ENCODE measurements around the gene DBT. TPM values are rescaled to one million over a fixed set of nuclear protein-coding genes. Genes with fewer than 3 reads are reported as not detected.
"Not testable (repeated sequence)": the region's sequence is repeated elsewhere in the genome, so short reads cannot be mapped to it uniquely, and the experiment has no call there.

The DBT gene
- 10 to 100 TPM in 1 of 2 experiments, 1 to 10 TPM in 1; 10.0 to 11.2 TPM for total RNA-seq

DNA sequence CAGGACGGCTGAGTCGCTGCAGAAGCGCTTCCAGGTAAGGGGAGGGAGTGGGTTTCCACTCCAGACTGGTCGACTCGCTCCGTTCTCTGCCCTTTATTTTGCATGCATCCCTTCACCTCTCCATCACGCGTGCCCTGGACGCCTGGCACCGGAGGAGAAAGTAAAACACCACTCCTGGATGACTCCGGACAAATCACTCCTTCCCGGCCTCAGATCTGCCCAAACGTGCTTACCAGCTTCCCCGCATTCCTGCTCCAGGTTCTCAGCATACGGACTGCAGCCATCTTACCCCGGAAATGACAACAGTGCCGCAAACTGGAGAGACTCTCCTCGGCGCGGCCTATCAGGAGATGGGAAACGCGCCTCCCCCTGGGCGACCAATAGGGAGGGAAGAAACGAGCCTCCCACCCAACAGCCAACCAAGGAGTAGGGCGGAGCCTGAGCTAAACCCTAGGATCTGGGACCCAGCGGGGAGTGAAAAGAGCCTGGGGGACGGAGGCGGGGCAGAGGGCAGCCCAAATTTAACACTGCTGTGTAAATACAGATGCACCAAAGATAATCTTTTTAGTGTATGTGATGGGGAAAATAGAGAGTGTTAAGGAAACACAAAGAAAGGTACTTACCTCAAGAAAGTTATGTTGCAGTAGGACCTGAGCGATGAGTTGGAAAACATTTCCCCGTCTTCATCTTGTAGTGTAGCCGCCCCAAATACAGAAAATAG, at the start of gene DBT:
TSS of gene DBT (minus strand) at position 298 of the 721 bp plus-strand sequence. CDS start at position 284, 14 bp downstream.
- DNase-seq (peak; percentile 96), ATAC-seq (peak; percentile 100)
- no peaks in the 10 kb centered on the region for H3K9me3 Mint-ChIP-seq (ENCODE audit: insufficient read depth)
- H3K27ac Mint-ChIP-seq = no peak within 1 kb of the TSS
- peaks cover 6% of the 10 kb centered on the region for H3K27me3 Mint-ChIP-seq (ENCODE audit: low read depth)
- no peaks in the 10 kb centered on the region for H3K36me3 Mint-ChIP-seq (ENCODE audit: low read depth)
- H3K4me3 Mint-ChIP-seq = no peak within 1 kb of the TSS
- ChIA-PET POLR2A (interaction anchor here (0.6 to 3.9 kb wide), 9 partner anchors 8 to 212 kb away, joined by 3 to 45 read pairs (median 3); partner anchors contain the start of genes CDC14A, RTCA, SASS6 and TRMT13), CTCF (interaction anchor here (1.1 to 1.9 kb wide), 5 partner anchors 16 to 210 kb away, joined by 3 to 7 read pairs (median 3); partner anchors contain the start of gene RTCA)
- H3K4me1 Mint-ChIP-seq (ENCODE audit: low read depth) = peaks cover 6% of the 10 kb centered on the region

DNA sequence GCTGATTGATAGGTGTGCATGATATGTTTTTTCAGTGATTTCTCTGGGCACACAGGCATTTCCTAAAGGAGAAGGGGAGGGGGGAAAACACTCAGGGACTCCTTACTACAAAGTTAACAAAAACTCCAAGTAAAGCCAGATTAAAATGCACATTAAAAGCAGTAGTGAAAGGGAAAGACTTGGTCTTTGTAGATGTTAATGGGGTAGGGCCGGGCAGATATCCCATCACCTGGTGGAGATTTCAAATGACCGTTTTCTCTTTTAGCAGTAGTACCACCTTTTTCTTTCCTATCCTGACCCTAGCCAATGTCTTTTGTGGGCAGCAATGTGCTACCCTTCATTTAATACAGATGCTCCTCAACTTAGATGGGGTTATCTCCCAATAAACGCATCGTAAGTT, 48.9 kb upstream of the DBT start:
- ChIA-PET POLR2A (interaction anchor here (1.6 kb wide), 1 partner anchor 32 kb away, joined by 4 read pairs; the partner anchor contains the start of gene RTCA), CTCF (interaction anchor here (0.7 kb wide), 1 partner anchor 14 kb away, joined by 3 read pairs; no protein-coding TSS in a partner anchor)
- Mint-ChIP-seq H3K4me1 (ENCODE audit: low read depth) (peaks cover 2% of the 10 kb centered on the region), H3K9me3 (ENCODE audit: insufficient read depth) (no peaks in the 10 kb centered on the region), H3K4me3 (no peak overlapping the region), H3K27me3 (ENCODE audit: low read depth) (no peaks in the 10 kb centered on the region), H3K27ac (no peak overlapping the region), H3K36me3 (ENCODE audit: low read depth) (peaks cover 9% of the 10 kb centered on the region)
- ATAC-seq (no peak), DNase-seq (no peak)

DNA sequence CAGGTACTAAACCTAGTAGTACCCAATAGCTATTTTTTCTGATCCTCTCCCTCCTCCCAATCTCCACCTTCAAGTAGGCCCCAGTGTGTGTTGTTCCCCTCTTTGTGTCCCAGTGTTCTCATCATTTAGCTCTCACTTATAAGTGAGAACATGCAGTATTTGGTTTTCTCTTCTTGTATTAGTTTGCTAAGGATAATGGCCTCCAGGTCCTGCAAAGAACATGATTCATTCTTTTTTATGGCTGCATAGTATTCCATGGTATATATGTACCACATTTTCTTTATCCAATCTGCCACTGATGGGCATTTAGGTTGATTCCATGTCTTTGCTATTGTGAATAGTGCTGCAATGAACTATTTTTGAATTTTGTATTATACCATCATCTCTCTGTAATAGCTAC, 47.4 kb upstream of the DBT start:
- H3K27ac Mint-ChIP-seq; H3K4me3 Mint-ChIP-seq; H3K9me3 Mint-ChIP-seq (ENCODE audit: insufficient read depth); DNase-seq; POLR2A ChIA-PET; H3K27me3 Mint-ChIP-seq (ENCODE audit: low read depth); ATAC-seq; H3K4me1 Mint-ChIP-seq (ENCODE audit: low read depth): not testable (repeated sequence)
- CTCF ChIA-PET = interaction anchor here (1.3 kb wide), 1 partner anchor 572 kb away, joined by 3 read pairs; no protein-coding TSS in a partner anchor
- H3K36me3 Mint-ChIP-seq (ENCODE audit: low read depth) = peaks cover 20% of the 10 kb centered on the region

DNA sequence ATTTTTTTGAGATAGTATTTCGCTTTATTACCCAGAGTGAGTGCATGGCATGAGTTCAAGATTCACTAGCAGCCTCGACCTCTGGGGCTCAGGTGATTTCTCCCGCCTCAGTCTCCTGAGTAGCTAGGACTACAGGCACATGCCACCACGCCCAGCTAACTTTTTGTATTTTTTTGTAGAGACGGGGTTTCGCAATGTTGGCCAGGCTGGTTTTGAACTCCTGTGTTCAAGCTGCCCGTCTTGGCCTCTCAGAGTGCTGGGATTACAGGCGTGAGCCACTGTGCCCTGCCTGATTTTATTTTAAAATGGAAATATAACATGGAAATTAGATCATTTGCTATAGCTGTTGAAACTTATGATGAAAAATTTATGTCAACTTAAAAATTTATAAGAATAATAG, 46.5 kb upstream of the DBT start:
- no peaks in the 10 kb centered on the region for H3K9me3 Mint-ChIP-seq (ENCODE audit: insufficient read depth)
- POLR2A ChIA-PET = interaction anchor here (0.7 kb wide), 1 partner anchor 70 kb away, joined by 3 read pairs; no protein-coding TSS in a partner anchor
- ATAC-seq (no peak), DNase-seq (no peak)
- CTCF ChIA-PET = interaction anchor here (1.3 kb wide), 1 partner anchor 573 kb away, joined by 3 read pairs; no protein-coding TSS in a partner anchor
- H3K27me3 Mint-ChIP-seq (ENCODE audit: low read depth) = no peaks in the 10 kb centered on the region
- H3K36me3 Mint-ChIP-seq (ENCODE audit: low read depth) = peaks cover 24% of the 10 kb centered on the region
- H3K4me3 Mint-ChIP-seq = no peak overlapping the region
- H3K27ac Mint-ChIP-seq = no peak overlapping the region
- H3K4me1 Mint-ChIP-seq (ENCODE audit: low read depth) = peaks cover 2% of the 10 kb centered on the region

DNA sequence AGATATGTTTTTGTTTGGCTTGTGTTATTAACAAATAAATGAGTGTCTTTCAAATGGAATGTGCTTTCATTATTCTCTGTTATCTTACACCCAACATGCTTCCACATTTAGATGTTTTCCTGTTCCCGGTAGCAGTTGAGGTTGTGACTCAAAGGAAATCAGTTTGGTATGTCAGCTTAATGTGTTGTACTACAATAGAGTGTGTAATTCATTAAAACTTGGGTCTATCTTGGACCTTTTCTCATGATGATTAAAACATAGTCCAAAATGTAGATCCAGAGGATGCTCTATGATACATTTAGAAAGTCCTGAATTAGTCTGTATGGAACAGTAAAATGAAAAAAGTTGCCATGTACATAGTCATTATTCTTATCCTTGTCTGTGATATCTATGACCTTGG, 43.1 kb upstream of the DBT start:
- no peak overlapping the region for H3K27ac Mint-ChIP-seq
- peaks cover 37% of the 10 kb centered on the region for H3K36me3 Mint-ChIP-seq (ENCODE audit: low read depth)
- H3K27me3 Mint-ChIP-seq (ENCODE audit: low read depth) = no peaks in the 10 kb centered on the region
- H3K4me3 Mint-ChIP-seq = no peak overlapping the region
- ATAC-seq = no peak
- ChIA-PET CTCF (no interaction called here), POLR2A (no interaction called here)
- no peak for DNase-seq
- no peaks in the 10 kb centered on the region for H3K4me1 Mint-ChIP-seq (ENCODE audit: low read depth)
- no peaks in the 10 kb centered on the region for H3K9me3 Mint-ChIP-seq (ENCODE audit: insufficient read depth)

DNA sequence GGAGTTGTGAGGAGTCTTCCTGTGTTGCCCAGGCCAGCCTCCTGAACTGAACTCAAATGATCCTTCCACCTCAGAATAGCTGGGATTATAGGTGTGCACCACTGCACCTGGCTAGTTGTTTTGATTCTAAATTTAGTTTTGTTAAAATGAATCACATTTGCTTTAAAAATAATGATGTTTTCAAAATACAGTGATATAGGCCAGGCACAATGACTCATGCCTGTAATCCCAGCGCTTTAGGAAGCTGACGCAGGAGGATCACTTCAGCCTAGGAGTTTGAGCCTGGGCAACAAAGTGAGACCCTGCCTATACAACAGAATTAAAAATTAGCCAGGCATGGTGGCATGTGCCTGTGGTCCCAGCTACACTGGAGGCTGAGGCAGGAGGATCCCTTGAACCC, 40.7 kb upstream of the DBT start:
- CTCF ChIA-PET = interaction anchor here (1.6 kb wide), 1 partner anchor 168 kb away, joined by 7 read pairs; no protein-coding TSS in a partner anchor
- no peaks in the 10 kb centered on the region for H3K27me3 Mint-ChIP-seq (ENCODE audit: low read depth)
- POLR2A ChIA-PET = no interaction called here
- no peak overlapping the region for H3K4me3 Mint-ChIP-seq
- ATAC-seq (no peak), DNase-seq (no peak)
- no peak overlapping the region for H3K27ac Mint-ChIP-seq
- H3K36me3 Mint-ChIP-seq (ENCODE audit: low read depth) = peaks cover 42% of the 10 kb centered on the region
- H3K9me3 Mint-ChIP-seq (ENCODE audit: insufficient read depth) = no peaks in the 10 kb centered on the region
- H3K4me1 Mint-ChIP-seq (ENCODE audit: low read depth) = no peaks in the 10 kb centered on the region

DNA sequence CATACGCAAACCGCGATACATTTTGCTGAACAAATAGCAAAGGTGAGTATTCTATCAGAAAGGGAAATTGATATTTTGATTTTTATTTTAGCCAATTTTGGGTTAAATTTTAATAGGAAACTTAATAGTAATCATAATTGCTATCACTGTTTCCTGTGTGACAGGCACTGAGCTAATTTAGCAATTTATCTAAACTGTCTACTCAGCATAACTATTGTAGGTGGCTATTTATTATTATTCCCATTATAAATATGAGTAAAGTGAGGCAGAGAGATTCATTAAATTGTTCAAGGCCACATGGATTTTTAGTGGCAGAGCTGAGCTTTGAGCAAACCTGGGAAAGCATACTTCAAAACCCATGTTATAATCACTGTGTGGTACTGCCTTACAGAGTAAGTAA, 37.5 kb upstream of the DBT start:
- ChIA-PET POLR2A (interaction anchor here (0.6 to 1.0 kb wide), 2 partner anchors 64 to 576 kb away, joined by 3 read pairs; no protein-coding TSS in a partner anchor), CTCF (interaction anchor here (1.1 to 1.2 kb wide), 3 partner anchors 70 to 177 kb away, joined by 3 to 4 read pairs (median 4); no protein-coding TSS in a partner anchor)
- no peaks in the 10 kb centered on the region for H3K9me3 Mint-ChIP-seq (ENCODE audit: insufficient read depth)
- no peaks in the 10 kb centered on the region for H3K27me3 Mint-ChIP-seq (ENCODE audit: low read depth)
- H3K36me3 Mint-ChIP-seq (ENCODE audit: low read depth) = peaks cover 41% of the 10 kb centered on the region
- DNase-seq (no peak), ATAC-seq (no peak)
- no peak overlapping the region for H3K4me3 Mint-ChIP-seq
- H3K27ac Mint-ChIP-seq = no peak overlapping the region
- no peaks in the 10 kb centered on the region for H3K4me1 Mint-ChIP-seq (ENCODE audit: low read depth)

DNA sequence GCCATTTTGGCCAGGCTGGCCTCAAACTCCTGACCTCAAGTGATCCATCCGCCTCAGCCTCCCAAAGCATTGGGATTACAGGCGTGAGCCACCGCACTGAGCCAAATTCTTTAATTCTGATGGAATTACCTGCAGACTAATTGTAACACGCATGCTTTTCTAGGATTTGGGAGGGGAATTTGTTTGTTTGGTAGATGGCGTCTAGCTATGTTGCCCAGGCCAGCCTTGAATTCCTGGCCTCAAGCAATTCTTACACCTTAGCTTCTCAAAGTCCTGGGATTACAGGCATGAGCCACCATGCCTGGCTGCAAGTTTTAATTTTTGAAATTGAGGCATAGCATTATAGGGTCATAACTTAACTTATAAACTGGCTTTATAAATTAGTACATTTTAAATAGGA, 35.0 kb upstream of the DBT start:
- H3K27ac Mint-ChIP-seq = no peak overlapping the region
- H3K27me3 Mint-ChIP-seq (ENCODE audit: low read depth) = no peaks in the 10 kb centered on the region
- peaks cover 45% of the 10 kb centered on the region for H3K36me3 Mint-ChIP-seq (ENCODE audit: low read depth)
- no peaks in the 10 kb centered on the region for H3K9me3 Mint-ChIP-seq (ENCODE audit: insufficient read depth)
- CTCF ChIA-PET = interaction anchor here (0.7 to 2.5 kb wide), 2 partner anchors 11 to 14 kb away, joined by 3 to 7 read pairs; no protein-coding TSS in a partner anchor
- no peak for ATAC-seq
- POLR2A ChIA-PET = no interaction called here
- peaks cover 4% of the 10 kb centered on the region for H3K4me1 Mint-ChIP-seq (ENCODE audit: low read depth)
- DNase-seq = no peak
- H3K4me3 Mint-ChIP-seq = no peak overlapping the region

DNA sequence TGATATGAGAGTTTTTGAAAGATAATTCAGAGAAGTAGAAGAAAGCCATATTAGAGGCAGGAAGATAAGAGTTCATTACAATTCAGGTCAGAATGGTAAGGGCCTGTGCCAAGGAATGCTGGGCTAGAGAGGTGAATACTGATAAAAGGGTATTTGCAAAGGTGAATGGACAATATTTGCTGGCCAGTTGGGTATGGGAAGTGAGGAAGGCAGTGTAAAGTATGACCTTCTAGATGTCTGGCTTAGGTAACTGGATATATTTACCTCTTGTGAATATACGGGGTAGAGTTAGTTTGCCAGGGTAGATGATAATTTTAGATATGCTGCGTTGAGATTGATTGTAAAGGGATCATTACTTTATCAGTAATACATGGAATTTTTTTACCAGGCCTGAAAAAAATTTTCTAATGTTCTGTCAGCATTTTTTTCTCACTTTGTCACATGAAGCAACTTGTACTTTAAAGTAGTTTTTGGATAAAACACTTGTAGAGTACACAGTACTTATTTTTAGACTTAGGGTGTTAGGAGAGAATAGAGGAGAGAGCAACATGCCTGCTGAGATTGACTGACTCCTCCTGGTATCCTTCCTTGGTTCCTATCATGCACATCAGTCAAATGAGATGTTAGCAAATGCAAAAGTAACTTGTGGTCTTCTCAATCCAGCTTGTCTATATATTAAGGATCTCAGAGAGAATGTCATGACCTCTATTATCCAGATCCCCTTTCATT, 30.5 kb upstream of the DBT start:
- H3K27me3 Mint-ChIP-seq (ENCODE audit: low read depth) = no peaks in the 10 kb centered on the region
- ChIA-PET CTCF (interaction anchor here (1.5 kb wide), 1 partner anchor 78 kb away, joined by 4 read pairs; no protein-coding TSS in a partner anchor), POLR2A (no interaction called here)
- peaks cover 8% of the 10 kb centered on the region for H3K4me1 Mint-ChIP-seq (ENCODE audit: low read depth)
- H3K4me3 Mint-ChIP-seq = no peak overlapping the region
- no peak overlapping the region for H3K27ac Mint-ChIP-seq
- no peak for ATAC-seq
- H3K9me3 Mint-ChIP-seq (ENCODE audit: insufficient read depth) = no peaks in the 10 kb centered on the region
- DNase-seq = no peak
- H3K36me3 Mint-ChIP-seq (ENCODE audit: low read depth) = peaks cover 64% of the 10 kb centered on the region

DNA sequence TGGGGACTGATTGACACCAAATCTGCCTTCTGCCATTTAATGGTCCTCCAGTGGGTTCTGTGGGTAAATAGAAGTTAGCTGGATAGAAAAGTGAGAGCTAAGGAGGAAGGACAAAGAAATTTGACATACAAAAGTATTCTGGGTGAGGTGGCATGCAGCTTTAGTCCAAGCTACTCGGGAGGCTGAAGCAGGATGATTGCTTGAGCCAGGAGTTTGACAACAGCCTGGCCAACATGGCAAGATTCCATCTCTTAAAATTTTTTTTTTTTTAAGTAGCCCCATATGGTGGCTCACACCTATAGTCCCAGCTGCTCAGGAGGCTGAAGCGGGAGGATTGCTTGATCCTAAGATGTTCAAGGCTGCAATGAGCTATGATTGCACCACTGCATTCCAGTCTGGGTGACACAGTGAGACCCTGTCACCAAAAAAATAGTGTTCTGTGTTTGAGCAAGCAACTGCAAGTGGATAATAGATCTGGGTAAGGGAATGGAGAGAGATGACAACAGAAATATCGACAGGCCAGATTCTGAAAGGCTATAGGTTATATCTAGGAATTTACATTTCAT, 29.8 kb upstream of the DBT start:
- Mint-ChIP-seq H3K4me1 (ENCODE audit: low read depth) (peaks cover 8% of the 10 kb centered on the region), H3K27ac (no peak overlapping the region), H3K27me3 (ENCODE audit: low read depth) (no peaks in the 10 kb centered on the region), H3K9me3 (ENCODE audit: insufficient read depth) (no peaks in the 10 kb centered on the region), H3K36me3 (ENCODE audit: low read depth) (peaks cover 66% of the 10 kb centered on the region), H3K4me3 (no peak overlapping the region)
- ATAC-seq (no peak), DNase-seq (no peak)
- CTCF ChIA-PET = interaction anchor here (0.6 to 1.5 kb wide), 2 partner anchors 79 to 137 kb away, joined by 3 to 4 read pairs; no protein-coding TSS in a partner anchor
- POLR2A ChIA-PET = interaction anchor here (0.8 kb wide), 1 partner anchor 14 kb away, joined by 6 read pairs; the partner anchor contains the start of gene RTCA

DNA sequence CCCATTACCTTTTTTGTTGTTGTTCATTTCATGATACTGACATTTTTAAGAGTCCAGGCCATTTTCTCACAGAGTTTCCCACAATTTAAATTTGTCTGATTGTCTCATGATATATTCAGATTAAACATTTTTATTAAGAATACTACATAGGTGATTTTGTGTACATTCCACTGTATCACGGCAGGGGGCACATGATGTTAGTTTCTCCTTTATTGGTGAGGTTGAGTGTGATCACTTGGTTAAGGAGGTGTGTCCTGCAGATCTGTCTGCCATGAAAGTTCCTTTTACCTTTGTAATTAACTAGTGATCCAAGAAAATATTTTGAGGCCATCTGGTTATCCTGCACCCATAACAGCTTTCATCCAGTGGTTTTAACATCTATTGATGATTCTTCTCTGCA, 28.2 kb upstream of the DBT start:
- DNase-seq (peak; percentile 27), ATAC-seq (no peak)
- Mint-ChIP-seq H3K4me3 (no peak overlapping the region), H3K4me1 (ENCODE audit: low read depth) (peaks cover 11% of the 10 kb centered on the region), H3K27ac (no peak overlapping the region), H3K36me3 (ENCODE audit: low read depth) (peaks cover 75% of the 10 kb centered on the region), H3K27me3 (ENCODE audit: low read depth) (no peaks in the 10 kb centered on the region), H3K9me3 (ENCODE audit: insufficient read depth) (no peaks in the 10 kb centered on the region)
- CTCF ChIA-PET = interaction anchor here (0.7 to 1.0 kb wide), 2 partner anchors 182 to 183 kb away, joined by 4 to 5 read pairs; no protein-coding TSS in a partner anchor
- POLR2A ChIA-PET = no interaction called here

Data from activated CD8-positive, alpha-beta T cell treated with anti-CD3 and anti-CD28 coated beads, Interleukin-2, amount 10 ng/mL, durations not matched to agents 7 days and 5 days (primary cell).